CD4-positive, alpha-beta T cell treated with Interleukin-17A for 1 hour (primary cell): ENCODE results near the gene SH3GLB2.

Experiments used
- DNase-seq: peaks from one replicate; pipeline ENCODE4 v3.0.0-alpha.2; 2020

Gene SH3GLB2

DNA sequence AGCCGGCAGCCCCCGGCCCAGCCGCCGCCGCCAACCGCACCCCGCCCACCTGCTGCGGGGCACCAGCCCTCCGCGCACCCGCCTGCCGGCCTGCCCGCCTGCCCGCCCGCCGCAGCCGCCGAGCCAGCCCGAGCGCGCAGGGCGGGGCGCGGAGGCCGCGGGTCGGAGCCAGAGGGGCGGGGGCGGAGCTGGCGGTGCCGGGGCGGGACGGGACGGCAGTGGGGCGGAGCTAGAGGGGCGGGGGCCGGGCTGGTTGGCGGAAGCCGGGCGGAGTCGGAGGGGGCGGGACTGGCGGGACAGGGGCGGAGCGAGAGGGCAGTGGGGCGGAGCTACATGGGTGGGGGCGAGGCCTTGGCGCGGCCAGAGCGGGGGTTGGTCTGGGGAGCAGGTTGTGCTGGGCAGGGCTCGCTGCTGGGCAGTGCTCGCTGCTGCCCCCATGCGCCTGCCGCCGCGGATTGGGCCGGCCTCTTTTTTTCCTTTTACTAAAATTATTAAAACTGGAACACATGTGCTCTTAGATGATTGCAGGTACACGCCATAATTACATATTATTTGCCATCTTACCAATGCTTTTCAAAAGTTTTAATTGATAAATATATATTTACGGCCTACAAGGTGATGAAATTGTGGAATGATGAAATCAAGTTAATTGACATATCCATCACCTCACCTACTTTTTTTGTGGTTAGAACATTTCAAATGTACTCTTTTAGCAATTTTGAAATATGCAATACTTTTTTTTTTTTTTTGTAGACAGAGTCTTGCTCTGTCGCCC lies at the start of gene SH3GLB2:
Gene SH3GLB2 (minus strand): TSS at position 140 of the 775 bp plus-strand sequence. CDS start 177 bp downstream, outside the sequence.
- DNase-seq = peak; percentile 95

DNA sequence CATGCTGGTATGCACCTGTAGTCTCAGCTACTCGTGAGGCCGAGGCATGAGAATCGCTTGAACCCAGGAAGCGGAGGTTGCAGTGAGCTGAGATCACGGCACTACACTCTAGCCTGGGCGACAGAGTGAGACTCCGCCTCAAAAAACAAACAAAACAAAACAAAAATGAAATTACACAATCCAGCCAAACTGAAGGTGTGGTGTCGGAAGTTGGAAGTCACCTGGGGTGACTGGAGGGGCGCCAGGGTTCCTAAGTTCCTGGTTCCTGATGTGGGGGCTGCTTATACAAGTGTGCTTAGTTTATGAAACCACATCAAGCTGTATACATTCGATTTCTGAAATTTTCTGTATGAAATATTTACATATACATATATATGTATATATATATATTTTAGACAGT lies 49.1 kb upstream of the SH3GLB2 start:
- DNase-seq = no peak

- no peak for DNase-seq
Observed at GRCh38 chr9:129076640-129077037, 48.5 kb upstream of the SH3GLB2 start.

DNA sequence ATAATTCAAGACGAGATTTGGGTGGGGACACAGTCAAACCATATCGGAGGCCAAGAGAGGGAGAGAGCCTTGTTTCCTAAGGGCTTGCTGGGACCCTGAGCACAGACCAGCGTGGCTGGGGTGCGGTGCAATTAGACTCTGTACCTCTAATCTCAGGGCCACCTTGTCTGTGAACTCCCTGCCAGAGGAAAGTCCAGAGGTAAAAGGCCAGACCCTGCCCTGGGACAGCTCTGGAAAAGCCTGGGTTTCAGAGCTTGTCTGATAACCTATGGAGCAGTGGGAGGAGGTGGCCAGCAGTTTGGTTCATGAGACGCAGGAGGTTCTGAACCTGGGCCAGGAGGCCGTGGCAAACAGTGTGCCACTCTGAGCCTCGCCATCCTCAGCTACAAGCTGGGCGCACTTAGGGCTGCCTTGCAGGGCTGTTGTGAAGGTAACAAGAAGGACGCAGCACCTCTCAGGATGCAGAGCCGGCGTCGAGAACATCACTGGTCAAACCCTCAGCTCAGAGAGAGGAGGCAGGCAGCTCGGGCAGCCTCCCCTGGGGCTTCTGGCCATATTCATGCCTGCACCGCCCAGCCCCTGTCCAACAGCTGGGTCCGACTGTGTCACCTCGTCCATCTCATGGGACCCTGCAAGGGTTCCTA lies 48.0 kb upstream of the SH3GLB2 start:
- no peak for DNase-seq

GRCh38 chr9:129074106-129074505 lies 46.0 kb upstream of the SH3GLB2 start:
- DNase-seq = no peak

DNA sequence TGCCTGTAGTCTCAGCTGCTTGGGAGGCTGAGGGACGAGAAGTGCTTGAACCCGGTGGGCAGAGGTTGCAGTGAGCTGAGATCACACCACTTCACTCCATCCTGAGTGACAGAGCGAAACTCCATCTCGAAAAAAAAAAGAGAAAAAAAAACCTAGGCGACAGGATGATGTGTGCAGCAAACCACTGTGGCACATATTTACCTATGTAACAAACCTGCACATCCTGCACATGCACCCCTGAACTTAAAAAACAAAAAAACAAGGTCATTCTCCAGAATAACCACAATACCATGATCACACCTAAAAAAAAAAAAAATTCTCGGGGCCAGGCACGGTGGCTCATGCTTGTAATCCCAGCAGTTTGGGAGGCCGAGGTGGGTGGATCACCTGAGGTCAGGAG lies 45.3 kb upstream of the SH3GLB2 start:
- DNase-seq = peak; percentile 36

- DNase-seq = no peak
Observed at GRCh38 chr9:129072171-129072570, 44.0 kb upstream of the SH3GLB2 start.

- DNase-seq = peak; percentile 20
Observed at GRCh38 chr9:129071526-129072126, 43.5 kb upstream of the SH3GLB2 start.

- no peak for DNase-seq
Observed at GRCh38 chr9:129070696-129071525, 42.8 kb upstream of the SH3GLB2 start.

DNA sequence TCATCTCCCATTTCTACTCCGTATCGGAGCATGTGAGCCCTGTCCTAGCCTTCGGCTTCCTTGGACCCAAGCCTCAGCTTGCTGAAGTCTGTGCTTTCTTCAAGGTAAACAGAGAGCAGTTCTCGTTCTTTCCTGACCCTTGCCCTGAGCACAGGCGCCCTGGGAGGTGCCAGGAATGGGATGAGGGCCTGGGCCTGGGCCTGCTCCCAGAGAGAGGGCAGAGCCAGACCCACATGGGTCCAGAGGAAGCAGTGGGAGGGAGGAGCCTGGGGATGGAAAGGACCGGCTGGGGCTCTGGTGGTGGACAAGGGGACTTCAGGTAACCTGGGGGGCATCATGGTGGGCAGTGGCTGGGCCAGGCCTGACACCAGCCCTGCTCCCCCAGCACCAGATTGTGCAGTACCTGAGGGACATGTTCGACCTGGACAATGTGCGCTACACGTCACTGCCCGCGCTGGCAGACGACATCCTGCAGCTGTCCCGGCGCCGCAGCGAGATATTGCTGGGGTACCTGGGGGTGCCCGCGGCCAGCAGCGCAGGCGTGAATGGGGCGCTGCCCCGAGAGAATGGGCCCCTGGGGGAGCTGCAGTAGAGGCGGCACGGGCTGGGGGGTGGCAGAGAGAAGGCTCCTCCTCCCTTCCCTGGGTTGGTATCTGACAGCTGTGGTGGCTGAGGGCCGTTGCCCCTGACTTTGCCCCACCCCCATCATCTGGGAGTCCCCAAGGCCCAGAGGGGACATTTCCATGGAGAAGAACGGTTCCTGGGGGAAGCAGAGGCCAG lies 41.9 kb upstream of the SH3GLB2 start:
- DNase-seq = no peak

DNA sequence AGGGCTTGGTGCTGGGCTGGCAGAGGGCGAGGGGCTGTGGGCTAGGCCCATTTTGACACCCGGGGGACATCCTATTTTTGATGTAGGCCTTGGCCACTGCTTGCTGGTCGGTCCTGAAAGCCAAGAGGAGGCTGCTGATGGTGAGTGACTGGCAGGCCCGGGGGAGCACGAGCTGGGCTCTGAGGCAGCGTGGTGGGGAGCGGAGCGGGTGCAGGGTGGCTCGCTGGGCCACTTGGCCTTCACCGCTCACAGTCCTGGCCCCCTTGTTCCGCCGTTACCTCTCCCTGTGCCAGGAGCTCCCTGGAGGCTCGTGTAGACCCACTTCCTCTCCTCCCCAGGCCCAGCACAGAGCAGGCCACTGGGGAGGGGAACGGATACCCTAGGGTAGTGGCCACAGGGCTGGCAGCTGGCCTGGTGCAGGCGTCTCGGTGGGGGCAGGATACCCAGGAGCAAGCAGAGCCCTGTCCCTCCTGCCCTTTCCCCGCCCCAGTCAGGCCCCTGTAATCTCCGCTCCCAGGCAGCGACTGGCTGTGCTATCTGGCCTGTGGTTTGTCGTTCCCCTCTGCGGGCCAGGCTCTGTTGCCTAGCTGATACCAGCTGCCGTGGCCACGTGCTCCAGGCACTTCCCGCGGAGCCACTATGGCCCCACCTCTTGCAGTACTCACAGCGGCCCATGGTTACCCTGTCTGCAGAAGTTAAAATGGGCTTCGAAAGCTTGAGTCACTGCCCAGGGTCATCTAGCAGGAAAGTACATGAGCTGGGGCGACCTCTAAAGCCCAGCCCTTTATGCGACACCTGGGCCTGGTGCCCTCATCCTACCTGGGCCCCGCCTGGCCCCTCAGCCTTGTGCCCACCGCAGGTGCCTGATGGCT lies 41.1 kb upstream of the SH3GLB2 start:
- peak; percentile 63 for DNase-seq

GRCh38 chr9:129068110-129068509 lies 40.0 kb upstream of the SH3GLB2 start:
- DNase-seq = no peak

GRCh38 chr9:129064499-129064908 lies 36.4 kb upstream of the SH3GLB2 start:
- DNase-seq = no peak

GRCh38 chr9:129063061-129063460 lies 34.9 kb upstream of the SH3GLB2 start:
- DNase-seq = no peak

DNA sequence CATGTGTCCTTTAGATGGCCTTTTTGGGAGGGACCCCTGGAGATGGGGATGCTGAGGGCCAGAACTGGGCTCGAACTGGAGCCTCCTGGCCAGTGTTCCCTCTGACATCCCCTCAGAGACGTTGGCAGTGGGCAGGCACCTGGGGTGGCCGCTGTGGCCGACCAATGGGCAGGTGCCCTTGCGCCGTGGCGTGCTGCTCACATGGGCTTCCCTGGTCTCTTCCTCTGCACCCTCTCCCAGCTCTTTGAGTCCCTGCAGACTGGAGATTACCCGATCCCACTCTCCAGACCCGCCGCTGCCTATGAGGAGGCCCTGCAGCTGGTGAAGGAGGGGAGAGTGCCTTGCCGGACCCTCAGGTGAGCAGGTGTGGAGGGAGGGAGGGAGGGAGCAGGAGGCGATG lies 32.9 kb upstream of the SH3GLB2 start:
- no peak for DNase-seq

GRCh38 chr9:129059796-129060785 lies 32.0 kb upstream of the SH3GLB2 start:
- DNase-seq = no peak

GRCh38 chr9:129058965-129059795 lies 31.0 kb upstream of the SH3GLB2 start:
- no peak for DNase-seq

DNA sequence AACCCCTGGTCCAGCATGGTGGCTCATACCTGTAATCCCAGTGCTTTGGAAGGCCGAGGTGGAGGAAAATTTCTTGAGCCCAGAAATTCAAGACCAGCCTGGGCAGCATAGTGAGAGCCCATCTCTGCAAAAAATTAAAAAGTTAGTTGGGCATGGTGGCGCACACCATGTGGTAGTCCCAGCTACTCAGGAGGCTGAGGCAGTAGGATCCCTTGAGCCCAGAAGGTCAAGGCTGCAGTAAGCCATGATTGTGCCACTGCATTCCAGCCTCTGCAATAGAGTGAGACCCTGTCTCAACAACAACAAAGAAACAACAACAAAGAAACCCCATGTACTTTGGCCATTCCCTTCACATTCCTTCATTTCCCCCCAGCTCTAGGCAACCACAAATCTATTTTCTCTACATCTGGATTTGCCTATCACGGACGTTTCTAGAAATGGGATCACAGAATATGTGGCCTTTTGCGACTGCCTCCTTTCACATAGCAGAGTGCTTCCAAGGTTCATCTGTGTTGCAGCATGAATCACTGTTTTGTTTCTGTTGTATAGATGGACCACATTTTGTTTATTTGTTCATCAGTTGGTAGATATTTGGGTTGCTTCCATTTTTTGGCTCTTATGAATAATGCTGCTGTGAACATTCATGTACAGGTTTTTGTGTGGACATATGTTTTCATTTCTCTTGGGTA lies 26.2 kb upstream of the SH3GLB2 start:
- DNase-seq = no peak
